Keratinocyte (primary cell): ENCODE measurements around the gene SURF6. TPM values are rescaled to one million over a fixed set of nuclear protein-coding genes. Genes with fewer than 3 reads are reported as not detected.

Experiments
- DNase-seq: peaks from one replicate; pipeline ENCODE4 v3.0.0-alpha.2; 2011; ENCODE audit warnings: low read depth, missing footprints, low spot score
- FAIRE-seq: peaks from 2 replicates; lab custom pipeline; 2011; peaks lifted over from hg19 to GRCh38; lab: Jason Lieb, UNC
- H2AFZ ChIP-seq: 2 replicates; pipeline ENCODE4 v1.6.0; 2012; ENCODE audit warnings: low read length, control low read depth, inconsistent platforms; ENCODE audit not compliant: control insufficient read depth
- H3K27ac ChIP-seq: 2 replicates; pipeline ENCODE4 v1.5.1; 2011; ENCODE audit warnings: low read length; ENCODE audit not compliant: control insufficient read depth, insufficient read depth
- H3K27me3 ChIP-seq: 3 replicates; pipeline ENCODE4 v1.6.0; 2011; ENCODE audit warnings: low read length; ENCODE audit not compliant: control insufficient read depth, insufficient read depth; ENCODE audit errors: extremely low read depth
- H3K36me3 ChIP-seq, 2 experiments: 2 replicates in 1 of 2; 3 replicates in 1 of 2; pipeline ENCODE4 v1.5.1; 2011; ENCODE audit warnings: low read length in 2 of 2, mild to moderate bottlenecking in 1 of 2; ENCODE audit not compliant: control insufficient read depth in 2 of 2, insufficient read depth in 2 of 2; ENCODE audit errors: extremely low read depth in 1 of 2
- H3K4me1 ChIP-seq: 3 replicates; pipeline ENCODE4 v1.5.1; 2011; ENCODE audit warnings: low read length; ENCODE audit not compliant: control insufficient read depth, insufficient read depth; ENCODE audit errors: extremely low read depth
- H3K4me2 ChIP-seq: 3 replicates; pipeline ENCODE4 v1.6.0; 2011; ENCODE audit warnings: low read depth, low read length; ENCODE audit not compliant: control insufficient read depth, insufficient read depth; ENCODE audit errors: extremely low read depth
- H3K4me3 ChIP-seq, 3 experiments: fragments of 200-600 bp in 1 of 3; sonication (generic) in 1 of 3; 2 replicates in 2 of 3; 3 replicates in 1 of 3; pipeline ENCODE4 v1.5.1; 2011 to 2016; ENCODE audit warnings: low read length in 3 of 3, mild to moderate bottlenecking in 3 of 3, control low read depth in 2 of 3, inconsistent platforms in 1 of 3, low read depth in 1 of 3, mixed read lengths in 1 of 3, mixed run types in 1 of 3, moderate library complexity in 1 of 3; ENCODE audit not compliant: control insufficient read depth in 2 of 3, insufficient read depth in 2 of 3; ENCODE audit errors: extremely low read depth in 1 of 3
- H3K79me2 ChIP-seq: 2 replicates; pipeline ENCODE4 v1.6.0; 2012; ENCODE audit warnings: low read length; ENCODE audit not compliant: control insufficient read depth, insufficient read depth
- H3K9ac ChIP-seq: 3 replicates; pipeline ENCODE4 v1.6.0; 2011; ENCODE audit warnings: low read length; ENCODE audit not compliant: control insufficient read depth, insufficient read depth; ENCODE audit errors: extremely low read depth
- H3K9me1 ChIP-seq: 3 replicates; pipeline ENCODE4 v1.6.0; 2011; ENCODE audit warnings: low read length; ENCODE audit not compliant: control insufficient read depth, insufficient read depth; ENCODE audit errors: extremely low read depth
- H3K9me3 ChIP-seq: 2 replicates; pipeline ENCODE4 v1.5.1; 2012; ENCODE audit warnings: low read depth, low read length; ENCODE audit not compliant: control insufficient read depth
- H4K20me1 ChIP-seq: 3 replicates; pipeline ENCODE4 v1.6.0; 2011; ENCODE audit warnings: low read length; ENCODE audit not compliant: control insufficient read depth, insufficient read depth; ENCODE audit errors: extremely low read depth
- EZH2 ChIP-seq: IDR thresholded peaks from one replicate; pipeline ENCODE4 v1.6.1; 2012; ENCODE audit warnings: inconsistent platforms, mild to moderate bottlenecking, low read length, moderate library complexity
- dilution Hi-C: fragments of 300-500 bp; cut with MboI; formaldehyde crosslinking; loops from one replicate; pipeline ENCODE4 v1.7.0; 2020; ENCODE audit warnings: low sequenced_read_pairs; ENCODE audit not compliant: extremely low pct_ligation_motif_present
- polyA plus RNA-seq, 5 experiments: library from polyadenylated mRNA; depleted of rRNA in 3 of 5; stranded (reverse) in 3 of 5; stranded (forward) in 1 of 5; unstranded in 1 of 5; fragments of >200 nt; gene quantifications; 1 replicate in 1 of 5; 2 replicates in 3 of 5; 3 replicates in 1 of 5; pipeline versions ENCODE4 v1.2.1 to v1.2.3, GENCODE V29; 2011 to 2012; ENCODE audit warnings: missing spikeins in 2 of 5, low read depth in 1 of 5, low replicate concordance in 1 of 5
- TF ChIP-seq, protein P1 (sequence below), 3 experiments: IDR thresholded peaks in 1 of 3; conservative IDR thresholded peaks in 1 of 3; optimal IDR thresholded peaks in 1 of 3; 2 replicates in 2 of 3; 3 replicates in 1 of 3; pipeline versions ENCODE3 to v1.5.1; 2011; ENCODE audit warnings: low read length in 3 of 3, mild to moderate bottlenecking in 3 of 3, moderate library complexity in 2 of 3, control low read depth in 1 of 3, inconsistent platforms in 1 of 3; ENCODE audit not compliant: insufficient read depth in 2 of 3; ENCODE audit errors: extremely low read depth in 1 of 3

The SURF6 gene
- polyA plus RNA-seq, 1 donor (not counting 4 experiments of a cell fraction or from before 2014, with no cell fraction given): 13.0 TPM

DNA sequence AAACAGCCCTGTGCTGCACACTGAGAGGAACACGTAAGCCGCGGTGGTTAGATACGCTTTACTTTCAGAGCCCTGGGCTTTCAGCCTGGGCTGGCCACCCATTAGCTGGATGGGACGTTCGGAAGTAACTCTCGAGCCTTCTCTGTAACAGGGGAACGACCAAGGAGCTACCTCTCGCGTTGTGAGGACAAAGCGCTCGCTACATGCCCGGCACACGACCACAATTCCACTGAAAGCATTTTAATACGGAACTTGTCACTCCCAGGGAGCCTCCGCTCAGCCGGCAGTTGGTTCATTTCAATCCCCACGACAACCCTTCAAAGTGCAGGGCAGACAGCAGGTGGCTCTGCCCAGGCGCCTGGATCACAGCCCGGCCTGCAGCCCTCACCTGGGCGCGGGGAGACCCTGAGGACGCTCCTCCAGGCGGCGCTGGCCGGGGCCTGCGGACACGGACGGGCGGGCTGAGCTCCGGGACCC is 19.9 kb upstream of the SURF6 start:
- DNase-seq (no peak), FAIRE-seq (no peak)
- peak overlapping the region; percentile 80 for H3K9ac ChIP-seq
- peaks cover 33% of the 10 kb centered on the region for H3K79me2 ChIP-seq
- dilution Hi-C loops: no loop called here
- peak overlapping the region; percentile 79 to 87 (median 83) for H3K4me3 ChIP-seq
- peak overlapping the region; percentile 49 for H3K27ac ChIP-seq
- TF ChIP-seq, protein P1, sequence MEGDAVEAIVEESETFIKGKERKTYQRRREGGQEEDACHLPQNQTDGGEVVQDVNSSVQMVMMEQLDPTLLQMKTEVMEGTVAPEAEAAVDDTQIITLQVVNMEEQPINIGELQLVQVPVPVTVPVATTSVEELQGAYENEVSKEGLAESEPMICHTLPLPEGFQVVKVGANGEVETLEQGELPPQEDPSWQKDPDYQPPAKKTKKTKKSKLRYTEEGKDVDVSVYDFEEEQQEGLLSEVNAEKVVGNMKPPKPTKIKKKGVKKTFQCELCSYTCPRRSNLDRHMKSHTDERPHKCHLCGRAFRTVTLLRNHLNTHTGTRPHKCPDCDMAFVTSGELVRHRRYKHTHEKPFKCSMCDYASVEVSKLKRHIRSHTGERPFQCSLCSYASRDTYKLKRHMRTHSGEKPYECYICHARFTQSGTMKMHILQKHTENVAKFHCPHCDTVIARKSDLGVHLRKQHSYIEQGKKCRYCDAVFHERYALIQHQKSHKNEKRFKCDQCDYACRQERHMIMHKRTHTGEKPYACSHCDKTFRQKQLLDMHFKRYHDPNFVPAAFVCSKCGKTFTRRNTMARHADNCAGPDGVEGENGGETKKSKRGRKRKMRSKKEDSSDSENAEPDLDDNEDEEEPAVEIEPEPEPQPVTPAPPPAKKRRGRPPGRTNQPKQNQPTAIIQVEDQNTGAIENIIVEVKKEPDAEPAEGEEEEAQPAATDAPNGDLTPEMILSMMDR (optimal IDR thresholded peaks at IDR 0.05 in 1 of 3, IDR thresholded peaks at IDR 0.05 in 1 of 3, conservative IDR thresholded peaks at IDR 0.05 in 1 of 3; ENCODE audit: extremely low read depth in 1 of 3, insufficient read depth in 2 of 3, low read length in 3 of 3): no peak
- H3K27me3 ChIP-seq: no peaks in the 10 kb centered on the region
- H3K4me2 ChIP-seq: peak overlapping the region; percentile 68
- peaks cover 19% of the 10 kb centered on the region for H3K4me1 ChIP-seq
- no peaks in the 10 kb centered on the region for H3K9me3 ChIP-seq
- peaks cover 28 to 29% of the 10 kb centered on the region in 2 experiments for H3K36me3 ChIP-seq
- peaks cover 9% of the 10 kb centered on the region for H4K20me1 ChIP-seq
- H3K9me1 ChIP-seq: no peaks in the 10 kb centered on the region
- H2AFZ ChIP-seq: no peak overlapping the region

DNA sequence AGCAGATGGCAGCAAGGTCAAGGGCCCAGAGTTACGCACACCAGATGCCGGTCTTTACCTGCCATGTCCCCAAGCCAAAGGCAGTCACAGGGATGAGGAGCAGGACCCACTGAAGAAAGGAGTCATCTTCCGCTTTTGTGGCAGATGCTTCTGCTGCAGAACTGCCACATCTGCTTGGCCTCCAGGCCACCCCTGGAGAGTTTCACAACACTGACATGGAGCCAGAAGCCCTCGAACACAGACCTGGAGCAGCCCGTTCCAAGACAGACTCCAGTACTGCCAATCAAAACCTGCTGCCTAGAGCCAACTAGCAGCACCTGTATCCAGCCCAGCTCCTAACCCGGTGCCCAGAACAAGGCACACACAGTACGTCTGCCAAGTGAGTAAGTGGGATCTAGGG is 18.8 kb upstream of the SURF6 start:
- H3K27me3 ChIP-seq: no peaks in the 10 kb centered on the region

More for the DNA sequence above, 18.8 kb upstream of the SURF6 start:
- Histone ChIP-seq H3K79me2 (peaks cover 38% of the 10 kb centered on the region), H3K4me3 (no peak overlapping the region), H3K36me3 (peaks cover 31 to 34% of the 10 kb centered on the region in 2 experiments), H2AFZ (no peak overlapping the region), H3K9me1 (no peaks in the 10 kb centered on the region), H3K4me2 (no peak overlapping the region), H3K4me1 (peaks cover 24% of the 10 kb centered on the region), H3K9ac (no peak overlapping the region), H4K20me1 (peaks cover 9% of the 10 kb centered on the region), H3K27ac (no peak overlapping the region), H3K9me3 (no peaks in the 10 kb centered on the region)
- FAIRE-seq (no peak), DNase-seq (no peak)
- no peak for TF ChIP-seq EZH2
- TF ChIP-seq, protein P1 (optimal IDR thresholded peaks at IDR 0.05 in 1 of 3, IDR thresholded peaks at IDR 0.05 in 1 of 3, conservative IDR thresholded peaks at IDR 0.05 in 1 of 3; ENCODE audit: extremely low read depth in 1 of 3, insufficient read depth in 2 of 3, low read length in 3 of 3): no peak
- dilution Hi-C loops: no loop called here
